Mesenchymal stem cell (in vitro differentiated cells and primary cell): ENCODE measurements around the gene FBXW4.

Experiments
- DNase-seq: peaks from one replicate; pipeline ENCODE4 v3.0.0-alpha.2; 2013
- H2AFZ ChIP-seq: one replicate; pipeline ENCODE4 v1.6.1; 2013; ENCODE audit warnings: low read depth, mild to moderate bottlenecking, control low read depth, inconsistent platforms, low read length, moderate library complexity
- H2AK5ac ChIP-seq: 2 replicates; pipeline ENCODE4 v1.6.1; 2013; ENCODE audit warnings: low read length, moderate library complexity, mild to moderate bottlenecking, inconsistent platforms; ENCODE audit not compliant: severe bottlenecking
- H2BK120ac ChIP-seq: one replicate; pipeline ENCODE4 v1.6.1; 2013; ENCODE audit warnings: low read depth, mild to moderate bottlenecking, inconsistent platforms, low read length, moderate library complexity
- H2BK12ac ChIP-seq, 2 experiments: one replicate each; pipeline ENCODE4 v1.6.1; 2013; ENCODE audit warnings: inconsistent platforms in 2 of 2, low read length in 2 of 2, mild to moderate bottlenecking in 2 of 2, moderate library complexity in 2 of 2, control low read depth in 1 of 2
- H2BK15ac ChIP-seq: one replicate; pipeline ENCODE4 v1.6.1; 2013; ENCODE audit warnings: mild to moderate bottlenecking, low read depth, inconsistent platforms; ENCODE audit not compliant: poor library complexity, severe bottlenecking
- H2BK5ac ChIP-seq: 2 replicates; pipeline ENCODE4 v1.6.1; 2013; ENCODE audit warnings: low read depth, mild to moderate bottlenecking, low read length, control low read depth, inconsistent platforms; ENCODE audit not compliant: poor library complexity, severe bottlenecking
- H3K14ac ChIP-seq, 2 experiments: one replicate each; pipeline ENCODE4 v1.6.1; 2013; ENCODE audit warnings: inconsistent platforms in 2 of 2, low read length in 2 of 2, control low read depth in 1 of 2, mild to moderate bottlenecking in 1 of 2, moderate library complexity in 1 of 2
- H3K18ac ChIP-seq, 2 experiments: one replicate each; pipeline ENCODE4 v1.6.1; 2013; ENCODE audit warnings: inconsistent platforms in 2 of 2, low read length in 2 of 2, control low read depth in 1 of 2, low read depth in 1 of 2, mild to moderate bottlenecking in 1 of 2
- H3K23ac ChIP-seq, 2 experiments: one replicate each; pipeline ENCODE4 v1.6.1; 2013; ENCODE audit warnings: inconsistent platforms in 2 of 2, low read length in 2 of 2, mild to moderate bottlenecking in 2 of 2, moderate library complexity in 2 of 2, control low read depth in 1 of 2
- H3K27ac ChIP-seq: 2 replicates; pipeline ENCODE4 v1.5.1; 2013; ENCODE audit warnings: mild to moderate bottlenecking, moderate library complexity, low read length, control low read depth, inconsistent platforms; ENCODE audit not compliant: poor library complexity, severe bottlenecking
- H3K27me3 ChIP-seq, 2 experiments: 2 replicates each; pipeline versions ENCODE4 v1.6.1 to v1.7.0; 2013; ENCODE audit warnings: low read length in 2 of 2, mild to moderate bottlenecking in 2 of 2, moderate library complexity in 2 of 2, control low read depth in 1 of 2, inconsistent platforms in 1 of 2; ENCODE audit not compliant: control insufficient read depth in 1 of 2, insufficient read depth in 1 of 2
- H3K36me3 ChIP-seq, 2 experiments: 2 replicates each; pipeline versions ENCODE4 v1.6.1 to v1.7.0; 2013; ENCODE audit warnings: low read length in 2 of 2, control low read depth in 1 of 2, inconsistent platforms in 1 of 2, low read depth in 1 of 2, mild to moderate bottlenecking in 1 of 2; ENCODE audit not compliant: insufficient read depth in 2 of 2, control insufficient read depth in 1 of 2
- H3K4ac ChIP-seq, 2 experiments: one replicate each; pipeline ENCODE4 v1.6.1; 2013; ENCODE audit warnings: inconsistent platforms in 2 of 2, low read length in 2 of 2, mild to moderate bottlenecking in 2 of 2, moderate library complexity in 2 of 2, control low read depth in 1 of 2, low read depth in 1 of 2
- H3K4me1 ChIP-seq: 2 replicates; pipeline ENCODE4 v1.6.1; 2013; ENCODE audit warnings: low read depth, low read length, control low read depth; ENCODE audit not compliant: control insufficient read depth, insufficient read depth
- H3K4me2 ChIP-seq: 2 replicates; pipeline ENCODE4 v1.6.1; 2013; ENCODE audit warnings: low read length, mild to moderate bottlenecking, inconsistent platforms; ENCODE audit not compliant: poor library complexity, severe bottlenecking
- H3K4me3 ChIP-seq, 2 experiments: 2 replicates each; pipeline versions ENCODE4 v1.5.1 to v1.7.0; 2013; ENCODE audit warnings: low read length in 2 of 2, mild to moderate bottlenecking in 2 of 2, control low read depth in 1 of 2, low read depth in 1 of 2; ENCODE audit not compliant: insufficient read depth in 1 of 2
- H3K79me1 ChIP-seq: replicated peaks from 2 replicates; pipeline ENCODE4 v1.6.1; 2013; ENCODE audit warnings: mild to moderate bottlenecking, control low read depth, low read length, inconsistent platforms; ENCODE audit not compliant: poor library complexity, severe bottlenecking
- H3K9ac ChIP-seq: 2 replicates; pipeline ENCODE4 v1.7.0; 2013; ENCODE audit warnings: mild to moderate bottlenecking, low read length, moderate library complexity
- H3K9me3 ChIP-seq: 2 replicates; pipeline ENCODE4 v1.7.0; 2013; ENCODE audit warnings: mild to moderate bottlenecking, low read length; ENCODE audit not compliant: control insufficient read depth
- H4K8ac ChIP-seq: one replicate; pipeline ENCODE4 v1.6.1; 2013; ENCODE audit warnings: inconsistent platforms, mild to moderate bottlenecking, low read length, moderate library complexity
- H4K91ac ChIP-seq: one replicate; pipeline ENCODE4 v1.6.1; 2013; ENCODE audit warnings: mild to moderate bottlenecking, low read length, inconsistent platforms
- WGBS: methylation state at CpG from one replicate; pipeline ENCODE4 v1.1.7; 2013; ENCODE audit warnings: mixed read lengths; 5-methylcytosine and 5-hydroxymethylcytosine counted together

The FBXW4 gene

GRCh38 chr10:101577121-101577871, 117.7 kb downstream of the FBXW4 start:
- Histone ChIP-seq H3K9ac (no peak overlapping the region), H3K23ac (no peak overlapping the region), H2AFZ (no peak overlapping the region), H4K8ac (no peak overlapping the region), H3K4me3 (no peak overlapping the region), H3K14ac (no peak overlapping the region), H2AK5ac (no peak overlapping the region), H3K27ac (no peak overlapping the region), H3K27me3 (no peaks in the 10 kb centered on the region), H2BK5ac (no peak overlapping the region), H3K4me2 (no peak overlapping the region), H2BK120ac (no peak overlapping the region), H3K36me3 (peaks cover 40 to 47% of the 10 kb centered on the region in 2 experiments), H3K4ac (no peak overlapping the region), H3K9me3 (peaks cover 6% of the 10 kb centered on the region), H2BK15ac (no peak overlapping the region), H3K18ac (no peak overlapping the region), H3K79me1 (no peaks in the 10 kb centered on the region), H3K4me1 (no peaks in the 10 kb centered on the region), H2BK12ac (no peak overlapping the region), H4K91ac (no peak overlapping the region)
- DNase-seq, result no peak
- WGBS, result 94% methylated on average over 7 of the region's 7 CpGs

GRCh38 chr10:101576211-101576863, 118.6 kb downstream of the FBXW4 start:
- Histone ChIP-seq H2BK12ac (peak overlapping the region in 1 of 2 experiments; percentile 34), H3K4me2 (no peak overlapping the region), H3K27ac (no peak overlapping the region), H2BK5ac (no peak overlapping the region), H3K4ac (no peak overlapping the region), H3K14ac (peak overlapping the region in 1 of 2 experiments; percentile 11), H3K18ac (no peak overlapping the region), H4K8ac (no peak overlapping the region), H2BK15ac (no peak overlapping the region), H2AK5ac (no peak overlapping the region), H3K9me3 (peaks cover 6% of the 10 kb centered on the region), H3K4me1 (no peaks in the 10 kb centered on the region), H3K36me3 (peaks cover 34 to 47% of the 10 kb centered on the region in 2 experiments), H3K27me3 (peaks cover 0 to 3% of the 10 kb centered on the region in 2 experiments), H3K23ac (no peak overlapping the region), H2BK120ac (no peak overlapping the region), H3K9ac (no peak overlapping the region), H3K79me1 (no peaks in the 10 kb centered on the region), H3K4me3 (no peak overlapping the region), H2AFZ (no peak overlapping the region), H4K91ac (no peak overlapping the region)
- 80% methylated on average over 5 of the region's 7 CpGs for WGBS
- peak; percentile 33 for DNase-seq

- Histone ChIP-seq H3K79me1 (no peaks in the 10 kb centered on the region), H2BK5ac (no peak overlapping the region)
These were observed 119.3 kb downstream of the FBXW4 start for GRCh38 chr10:101575580-101576210.

GRCh38 chr10:101575091-101575490, 119.9 kb downstream of the FBXW4 start:
- peaks cover 22 to 34% of the 10 kb centered on the region in 2 experiments for H3K36me3 ChIP-seq
- no peak overlapping the region for H2AK5ac ChIP-seq
- peaks cover 10% of the 10 kb centered on the region for H3K4me1 ChIP-seq
- no peak for DNase-seq
- no peak overlapping the region for H3K4me3 ChIP-seq
- no peak overlapping the region for H4K8ac ChIP-seq
- H3K27ac ChIP-seq, result no peak overlapping the region
- no peak overlapping the region for H4K91ac ChIP-seq
- no peak overlapping the region for H2BK120ac ChIP-seq
- H3K4me2 ChIP-seq, result no peak overlapping the region
- peaks cover 6% of the 10 kb centered on the region for H3K9me3 ChIP-seq
- H3K23ac ChIP-seq, result no peak overlapping the region
- H3K4ac ChIP-seq, result no peak overlapping the region
- no peak overlapping the region for H2BK5ac ChIP-seq
- no peak overlapping the region for H2BK15ac ChIP-seq
- WGBS, result 92% methylated on average over 3 of the region's 3 CpGs
- H3K18ac ChIP-seq, result no peak overlapping the region
- no peak overlapping the region for H3K14ac ChIP-seq
- no peak overlapping the region for H3K9ac ChIP-seq
- H3K79me1 ChIP-seq, result no peaks in the 10 kb centered on the region
- no peak overlapping the region for H2BK12ac ChIP-seq
- no peak overlapping the region for H2AFZ ChIP-seq
- peaks cover 3 to 9% of the 10 kb centered on the region in 2 experiments for H3K27me3 ChIP-seq

More at GRCh38 chr10:101575580-101576210, 119.3 kb downstream of the FBXW4 start:
- no peak overlapping the region for H3K18ac ChIP-seq
- no peak overlapping the region for H2BK12ac ChIP-seq
- no peak overlapping the region for H3K14ac ChIP-seq
- no peak for DNase-seq
- no peak overlapping the region for H4K8ac ChIP-seq
- no peak overlapping the region for H2AK5ac ChIP-seq
- H3K23ac ChIP-seq, result no peak overlapping the region
- H3K9ac ChIP-seq, result no peak overlapping the region
- no peak overlapping the region for H2BK120ac ChIP-seq
- H4K91ac ChIP-seq, result no peak overlapping the region
- no peak overlapping the region for H2AFZ ChIP-seq
- H3K4me3 ChIP-seq, result no peak overlapping the region
- H3K4me2 ChIP-seq, result no peak overlapping the region
- H3K27ac ChIP-seq, result no peak overlapping the region
- peaks cover 6% of the 10 kb centered on the region for H3K9me3 ChIP-seq
- peaks cover 28 to 41% of the 10 kb centered on the region in 2 experiments for H3K36me3 ChIP-seq
- peaks cover 5% of the 10 kb centered on the region for H3K4me1 ChIP-seq
- no peak overlapping the region for H3K4ac ChIP-seq
- H3K27me3 ChIP-seq, result peaks cover 3 to 9% of the 10 kb centered on the region in 2 experiments
- 95% methylated on average over 7 of the region's 7 CpGs for WGBS
- no peak overlapping the region for H2BK15ac ChIP-seq
